ENCODE data around the gene OR2AP1. TPM values are rescaled to one million over a fixed set of nuclear protein-coding genes. Genes with fewer than 3 reads are reported as not detected.

The OR2AP1 gene
- polyA plus RNA-seq, 2 of the 4 experiments (the other 2 are of a cell fraction) = not detected

- Histone ChIP-seq H3K9me3 (no peaks in the 10 kb centered on the region), H3K4me1 (no peaks in the 10 kb centered on the region), H3K27ac (no peak overlapping the region), H3K4me3 (no peak overlapping the region), H3K4me2 (no peak overlapping the region)
- DNase-seq (ENCODE audit: low read depth in 1 of 2, low spot score in 1 of 2) = no peak
- CTCF ChIA-PET = interaction anchor here (0.9 to 3.5 kb wide), 2 partner anchors 12 to 419 kb away, joined by 3 to 12 read pairs; no protein-coding TSS in a partner anchor
- TF ChIP-seq CTCF (IDR thresholded peaks at IDR 0.05) = no peak
- no peak for TF ChIP-seq SREBF2 (IDR thresholded peaks at IDR 0.05)
- no peak for TF ChIP-seq HOXB5 (CRISPR knock-in tag; IDR thresholded peaks at IDR 0.05)
- no peak for TF ChIP-seq RCOR1 (IDR thresholded peaks at IDR 0.05; ENCODE audit: low read depth, low read length)
- TF ChIP-seq ESRRA (IDR thresholded peaks at IDR 0.05; ENCODE audit: borderline replicate concordance, low read length) = no peak
- TF ChIP-seq TP53 (CRISPR knock-in tag; IDR thresholded peaks at IDR 0.05) = no peak
- TF ChIP-seq POLR2AphosphoS2 (conservative IDR thresholded peaks at IDR 0.05; ENCODE audit: low read length) = no peak
- TF ChIP-seq MAFK (IDR thresholded peaks at IDR 0.05; ENCODE audit: partially characterized antibody) = no peak
- TF ChIP-seq MAX (IDR thresholded peaks at IDR 0.05) = no peak
- no peak for FAIRE-seq
- POLR2A ChIA-PET = no interaction called here
- ATAC-seq = no peak
- WGBS (ENCODE audit: missing lambda C conversion rate) = 31% methylated on average over 8 of the region's 8 CpGs
These were observed 35.7 kb downstream of the OR2AP1 start for GRCh38 chr12:55607821-55608594.

- CTCF ChIA-PET = interaction anchor here (0.8 to 3.5 kb wide), 2 partner anchors 9 to 10 kb away, joined by 3 to 12 read pairs; no protein-coding TSS in a partner anchor
- WGBS (ENCODE audit: missing lambda C conversion rate) = 4% methylated on average over 1 of the region's 1 CpG
- Histone ChIP-seq H3K4me1 (no peaks in the 10 kb centered on the region), H3K27ac (no peak overlapping the region), H3K9me3 (peaks cover 1% of the 10 kb centered on the region; the same call in 1 of the 3 replicates), H3K4me2 (no peak overlapping the region), H3K4me3 (no peak overlapping the region)
- TF ChIP-seq HES2 (IDR thresholded peaks at IDR 0.05) (no peak), HDAC2 (IDR thresholded peaks at IDR 0.05) (no peak), EHMT2 (IDR thresholded peaks at IDR 0.05; ENCODE audit: low read depth) (no peak), EP300 (IDR thresholded peaks at IDR 0.05) (no peak), NR3C1 (IDR thresholded peaks at IDR 0.05) (no peak), NFE2L2 (conservative IDR thresholded peaks at IDR 0.05; ENCODE audit: low read length) (no peak), POLR2AphosphoS2 (conservative IDR thresholded peaks at IDR 0.05; ENCODE audit: low read length) (no peak), USF2 (IDR thresholded peaks at IDR 0.05) (no peak), CHD2 (IDR thresholded peaks at IDR 0.05; ENCODE audit: low read length, partially characterized antibody) (no peak), BHLHE40 (IDR thresholded peaks at IDR 0.05; ENCODE audit: low read depth, low read length) (no peak), RARB (CRISPR knock-in tag; IDR thresholded peaks at IDR 0.05) (no peak), CBX8 (IDR thresholded peaks at IDR 0.05) (no peak), MAX (IDR thresholded peaks at IDR 0.05) (no peak), CHD4 (IDR thresholded peaks at IDR 0.05; ENCODE audit: borderline replicate concordance) (no peak), ELK1 (IDR thresholded peaks at IDR 0.05; ENCODE audit: low read depth, low read length) (no peak), SREBF2 (IDR thresholded peaks at IDR 0.05) (no peak), ZSCAN20 (CRISPR knock-in tag; IDR thresholded peaks at IDR 0.05) (no peak)
- DNase-seq (ENCODE audit: low read depth in 1 of 2, low spot score in 1 of 2) (no peak), ATAC-seq (no peak), FAIRE-seq (no peak)
- POLR2A ChIA-PET = no interaction called here
These were observed 38.3 kb downstream of the OR2AP1 start for GRCh38 chr12:55610598-55610997.
